ENCODE data around the gene U2AF1L4.
"Not testable (repeated sequence)": the region's sequence is repeated elsewhere in the genome, so short reads cannot be mapped to it uniquely, and the experiment has no call there.

U2AF1L4 gene

DNA sequence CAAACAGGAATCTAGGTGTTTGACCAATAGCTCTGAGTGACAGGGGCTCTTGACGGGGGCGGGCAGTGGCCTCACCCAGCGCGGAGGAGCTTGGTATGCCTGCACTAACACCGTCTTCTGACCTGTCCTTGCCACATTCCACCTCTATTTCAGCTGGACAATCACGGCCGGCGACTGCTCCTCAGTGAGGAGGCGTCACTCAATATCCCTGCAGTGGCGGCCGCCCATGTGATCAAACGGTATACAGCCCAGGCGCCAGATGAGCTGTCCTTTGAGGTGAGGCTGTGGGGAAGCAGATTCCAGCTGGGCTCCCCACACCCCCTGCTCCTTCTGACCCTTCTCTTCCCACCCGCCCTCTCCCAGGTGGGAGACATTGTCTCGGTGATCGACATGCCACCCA is 34.8 kb upstream of the U2AF1L4 start:
- DNase-seq, result no peak

DNA sequence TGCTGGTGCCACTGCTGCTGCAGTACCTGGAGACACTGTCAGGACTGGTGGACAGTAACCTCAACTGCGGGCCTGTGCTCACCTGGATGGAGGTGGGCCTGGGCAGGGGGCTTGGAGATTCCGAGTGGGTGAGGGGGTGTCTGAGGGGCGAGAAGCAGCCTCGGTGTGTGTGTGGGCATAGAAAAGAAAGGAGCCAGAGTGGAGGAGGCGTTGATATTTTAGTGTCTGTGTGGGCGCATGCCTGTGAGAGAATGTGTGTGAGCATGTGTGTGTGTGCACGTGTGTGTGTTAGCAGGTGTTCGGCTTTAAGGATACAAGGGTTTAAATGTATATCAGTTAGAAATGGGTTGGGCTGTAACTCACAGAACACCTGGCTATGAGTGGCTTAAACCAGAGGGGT is 33.8 kb upstream of the U2AF1L4 start:
- DNase-seq, result no peak

DNA sequence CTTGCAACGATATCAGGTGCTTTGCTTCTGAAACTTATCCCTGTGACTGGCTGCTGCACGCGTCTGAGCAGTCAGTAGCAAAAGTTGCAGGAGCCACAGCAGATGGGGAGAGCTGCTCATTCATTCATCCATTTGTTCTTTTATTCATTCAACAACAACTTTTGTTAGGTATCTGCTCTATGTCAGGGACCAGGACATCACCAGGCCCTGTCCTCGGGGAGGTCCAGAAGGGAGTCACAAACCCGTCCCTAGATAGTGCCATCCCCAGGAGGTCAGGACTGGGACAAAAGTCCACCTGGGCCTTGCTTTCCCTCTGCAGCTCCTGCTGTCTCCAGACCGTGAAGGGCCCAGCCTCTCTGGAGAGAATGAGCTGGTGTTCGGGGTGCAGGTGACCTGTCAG is 32.7 kb upstream of the U2AF1L4 start:
- DNase-seq, result no peak

DNA sequence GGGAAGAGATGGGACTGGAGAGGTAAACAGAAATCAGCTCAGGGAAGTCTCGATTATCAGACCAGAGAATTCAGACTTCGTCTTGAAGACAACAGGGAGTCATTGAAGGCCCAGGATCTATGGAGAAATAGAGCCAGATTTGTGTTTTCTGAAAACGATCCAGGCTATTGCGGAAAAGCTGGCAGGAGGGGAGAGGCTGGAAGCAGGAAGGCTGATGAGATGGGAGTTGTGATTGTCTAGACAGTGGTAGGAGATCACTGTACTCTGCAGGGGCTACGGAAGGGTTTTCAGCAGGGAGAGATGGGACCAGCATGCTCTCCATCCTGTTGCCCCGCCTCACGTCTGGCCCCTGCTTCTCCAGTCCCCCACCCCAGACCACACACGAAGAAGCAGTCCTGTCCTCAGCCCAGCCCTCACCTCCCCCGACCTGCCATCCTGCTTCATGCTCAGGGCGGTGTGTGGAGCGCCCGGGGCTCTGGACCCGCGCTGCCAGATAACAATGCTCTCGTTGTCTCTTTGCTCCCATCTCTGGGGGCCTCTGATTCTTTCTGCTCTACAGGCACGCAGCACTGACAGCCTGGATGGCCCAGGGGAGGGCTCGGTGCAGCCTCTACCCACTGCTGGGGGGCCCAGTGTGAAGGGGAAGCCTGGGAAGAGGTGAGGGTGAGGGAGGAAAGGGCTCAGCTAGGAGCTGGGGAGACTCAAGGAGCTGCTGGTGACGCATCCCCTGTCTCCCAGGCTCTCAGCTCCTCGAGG is 32.0 kb upstream of the U2AF1L4 start:
- no peak for DNase-seq

DNA sequence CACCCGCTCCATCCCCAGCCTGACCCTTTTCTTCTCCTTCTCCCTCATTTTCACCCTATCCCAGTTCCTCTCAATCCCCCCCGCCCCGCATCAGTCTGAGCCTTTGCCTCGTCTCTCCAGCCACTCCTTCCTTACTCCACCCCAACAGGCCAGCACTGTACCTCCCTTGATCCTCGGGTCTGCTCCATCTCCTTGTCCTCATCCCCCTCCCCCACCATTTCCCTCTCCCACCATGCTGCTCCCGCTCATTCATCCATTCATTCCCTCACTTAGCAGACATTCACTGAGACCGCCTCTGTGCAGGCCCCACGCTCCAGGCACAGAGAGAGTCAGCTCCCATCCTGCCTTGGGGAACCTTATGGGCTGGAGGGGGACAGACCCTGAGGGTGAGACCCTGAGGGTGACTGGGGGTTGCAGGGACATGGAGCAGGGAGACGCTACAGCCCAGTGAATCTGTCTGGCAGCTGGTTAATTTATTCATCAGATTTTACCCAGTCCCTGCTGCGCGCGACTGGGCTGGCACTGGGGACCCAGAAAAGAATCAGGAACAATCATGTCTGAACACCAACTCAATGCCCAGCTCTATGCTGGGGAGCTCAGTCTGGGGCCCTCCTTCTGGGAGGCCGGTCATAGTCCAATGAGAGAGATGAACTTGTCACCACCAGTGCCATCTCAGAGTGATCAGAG is 31.0 kb upstream of the U2AF1L4 start:
- DNase-seq, result no peak

DNA sequence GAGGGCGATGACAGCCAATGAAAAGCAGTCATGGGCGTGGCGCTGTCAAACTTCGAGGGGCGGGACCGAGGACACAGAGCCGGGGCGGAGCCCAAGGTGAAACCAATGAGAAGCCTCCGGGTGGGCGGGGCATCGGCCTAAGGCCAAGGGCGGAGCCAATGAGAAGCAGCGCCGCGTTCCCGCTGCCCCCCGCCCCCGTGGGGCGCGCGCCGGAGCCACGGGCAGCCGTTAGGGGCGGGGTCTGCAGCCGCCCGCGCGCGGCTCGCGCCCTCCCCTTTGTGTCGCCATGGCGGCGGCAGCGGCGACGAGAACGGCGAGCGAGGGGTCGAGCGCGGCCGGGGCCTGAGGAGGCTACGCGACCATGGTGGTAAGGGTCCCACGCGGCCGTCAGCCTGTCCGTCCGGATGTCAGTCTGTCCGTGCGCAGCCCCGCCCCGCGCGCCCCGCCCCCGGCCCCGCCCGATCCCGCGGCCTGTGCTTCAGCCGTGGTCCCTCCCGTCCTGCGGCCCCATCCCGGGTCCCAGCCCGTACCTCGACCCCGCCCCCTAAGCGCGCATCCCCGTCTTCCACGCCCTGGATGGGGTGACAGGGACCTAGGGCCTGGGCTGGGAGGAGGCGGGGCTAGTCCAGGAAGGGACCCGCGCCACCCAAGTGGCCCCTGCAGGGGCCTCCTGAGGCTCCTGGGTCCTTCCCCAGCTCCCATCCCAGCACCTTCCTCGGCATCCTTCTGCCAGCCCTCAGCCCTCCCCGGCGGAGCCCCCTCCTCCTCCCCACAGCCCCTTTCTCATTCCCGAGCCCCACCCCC is 30.3 kb upstream of the U2AF1L4 start, which contains the start of gene ARHGAP33:
Gene ARHGAP33, plus strand, starts transcription at position 267 of the 804 bp plus-strand sequence. Its CDS starts 95 bp downstream, at position 362.
- DNase-seq, result peak; percentile 85

DNA sequence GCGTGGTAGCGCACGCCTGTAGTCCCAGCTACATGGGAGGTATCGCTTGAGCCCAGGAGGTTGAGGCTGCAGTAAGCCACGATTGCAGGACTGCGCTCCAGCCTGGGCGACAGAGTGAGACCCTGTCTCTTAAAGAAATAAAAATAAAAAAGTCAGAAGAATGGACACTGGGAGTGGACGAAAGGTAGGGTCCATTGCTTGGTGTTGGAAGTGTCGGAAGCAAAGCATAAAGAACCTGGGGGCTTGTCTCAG is 29.8 kb upstream of the U2AF1L4 start:
- DNase-seq, result no peak

DNA sequence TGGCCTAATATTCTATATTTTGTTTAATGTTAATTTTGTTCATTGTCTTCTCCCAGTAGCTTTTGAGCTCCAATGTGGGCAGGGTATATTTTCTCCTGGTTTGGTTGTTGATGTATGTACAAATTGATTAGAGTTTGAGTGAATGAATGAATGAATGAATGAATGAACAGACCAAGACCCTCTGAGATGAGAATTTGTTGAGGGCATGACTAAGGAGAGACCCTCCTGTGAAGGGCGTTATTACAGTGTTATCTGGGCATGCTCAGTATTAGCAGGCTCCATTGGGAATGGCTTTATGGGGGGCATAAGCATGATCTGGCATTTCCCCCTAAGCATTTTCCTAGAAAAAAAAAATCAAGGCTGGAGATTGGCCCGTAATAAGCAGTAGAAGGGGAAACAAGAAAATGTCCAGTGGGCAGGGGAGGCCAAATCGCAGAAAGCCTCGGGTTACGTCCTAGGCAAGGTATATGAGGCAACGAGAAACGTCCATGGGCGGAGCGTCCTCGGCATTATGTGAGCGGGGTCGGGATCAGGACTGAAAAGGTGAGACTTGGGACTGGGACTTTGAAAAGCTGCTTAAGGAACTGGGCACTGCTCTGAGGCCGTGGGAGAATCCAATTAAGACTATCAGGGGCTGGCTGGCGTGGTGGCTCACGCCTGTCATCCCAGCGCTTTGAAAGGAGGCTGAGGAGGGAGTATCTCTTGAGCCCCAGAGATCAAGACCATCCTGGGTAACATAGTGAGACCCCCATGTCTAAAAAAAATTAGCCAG is 29.2 kb upstream of the U2AF1L4 start:
- no peak for DNase-seq

DNA sequence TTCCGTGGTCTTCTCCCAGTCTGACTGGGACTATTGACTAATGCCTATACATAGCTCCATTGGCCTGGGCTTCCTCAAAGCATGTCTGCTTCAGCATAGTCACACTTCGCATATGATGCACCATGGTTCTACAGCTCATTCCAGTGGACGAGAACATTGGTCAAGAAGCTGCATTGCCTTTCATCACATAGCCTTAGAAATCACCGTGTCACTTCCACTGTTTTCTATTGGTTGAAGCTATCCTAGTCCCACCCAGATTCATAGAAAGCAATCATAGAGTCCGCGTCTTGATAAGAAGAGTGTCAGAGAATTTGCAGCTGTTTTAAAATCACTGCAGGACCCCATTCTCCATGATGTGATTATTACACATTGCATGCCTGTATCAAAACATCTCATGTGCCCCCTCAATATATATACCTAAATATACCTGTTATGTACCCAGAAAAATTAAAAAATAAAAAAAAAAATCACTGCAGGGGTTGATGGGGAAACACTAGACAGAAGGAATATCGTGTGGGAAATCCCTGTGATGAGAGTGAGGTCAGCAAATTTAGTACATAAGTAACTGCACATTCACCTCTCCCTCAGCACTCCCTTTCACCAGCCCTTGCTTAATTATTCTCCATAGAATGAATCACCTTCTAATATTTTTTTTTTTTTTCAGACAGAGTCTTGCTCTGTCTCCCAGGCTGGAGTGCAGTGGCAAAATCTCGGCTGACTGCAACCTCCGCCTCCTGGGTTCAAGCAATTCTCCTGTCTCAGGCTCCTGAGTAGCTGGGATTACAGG is 28.0 kb upstream of the U2AF1L4 start:
- DNase-seq, result no peak

DNA sequence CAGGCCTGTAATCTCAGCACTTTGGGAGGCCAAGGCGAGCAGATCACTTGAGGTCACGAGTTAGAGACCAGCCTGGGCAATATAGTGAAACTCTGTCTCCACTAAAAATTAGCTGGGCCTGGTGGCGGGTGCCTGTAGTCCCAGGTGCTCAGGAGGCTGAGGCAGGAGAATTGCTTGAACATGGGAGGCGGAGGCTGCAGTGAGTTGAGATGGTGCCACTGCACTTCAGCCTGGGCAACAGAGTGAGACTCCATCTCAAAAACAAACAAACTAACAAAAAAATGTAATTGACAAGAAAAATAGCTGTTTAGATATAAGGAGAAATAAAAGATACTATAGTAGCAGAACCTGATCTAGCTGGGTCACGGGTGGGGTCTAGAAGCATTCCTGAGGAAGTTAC is 27.1 kb upstream of the U2AF1L4 start:
- DNase-seq, result not testable (repeated sequence)

DNA sequence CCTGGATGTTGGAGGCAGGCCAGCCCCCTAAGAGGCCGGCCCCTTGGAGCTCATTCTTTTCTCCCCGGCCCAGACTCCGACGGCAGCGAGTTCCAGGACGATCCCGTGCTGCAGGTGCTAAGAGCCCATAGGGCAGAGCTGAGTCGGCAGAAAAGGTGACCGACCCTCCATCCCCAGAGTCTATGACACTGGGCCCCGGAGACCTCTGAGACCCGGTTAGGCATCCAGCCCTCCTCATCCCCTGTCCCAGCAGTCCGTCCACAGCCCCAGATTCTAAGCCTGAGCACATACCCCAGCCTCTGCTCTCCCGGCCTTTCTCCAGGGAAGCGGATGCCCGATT is 22.8 kb upstream of the U2AF1L4 start:
- DNase-seq, result no peak

DNA sequence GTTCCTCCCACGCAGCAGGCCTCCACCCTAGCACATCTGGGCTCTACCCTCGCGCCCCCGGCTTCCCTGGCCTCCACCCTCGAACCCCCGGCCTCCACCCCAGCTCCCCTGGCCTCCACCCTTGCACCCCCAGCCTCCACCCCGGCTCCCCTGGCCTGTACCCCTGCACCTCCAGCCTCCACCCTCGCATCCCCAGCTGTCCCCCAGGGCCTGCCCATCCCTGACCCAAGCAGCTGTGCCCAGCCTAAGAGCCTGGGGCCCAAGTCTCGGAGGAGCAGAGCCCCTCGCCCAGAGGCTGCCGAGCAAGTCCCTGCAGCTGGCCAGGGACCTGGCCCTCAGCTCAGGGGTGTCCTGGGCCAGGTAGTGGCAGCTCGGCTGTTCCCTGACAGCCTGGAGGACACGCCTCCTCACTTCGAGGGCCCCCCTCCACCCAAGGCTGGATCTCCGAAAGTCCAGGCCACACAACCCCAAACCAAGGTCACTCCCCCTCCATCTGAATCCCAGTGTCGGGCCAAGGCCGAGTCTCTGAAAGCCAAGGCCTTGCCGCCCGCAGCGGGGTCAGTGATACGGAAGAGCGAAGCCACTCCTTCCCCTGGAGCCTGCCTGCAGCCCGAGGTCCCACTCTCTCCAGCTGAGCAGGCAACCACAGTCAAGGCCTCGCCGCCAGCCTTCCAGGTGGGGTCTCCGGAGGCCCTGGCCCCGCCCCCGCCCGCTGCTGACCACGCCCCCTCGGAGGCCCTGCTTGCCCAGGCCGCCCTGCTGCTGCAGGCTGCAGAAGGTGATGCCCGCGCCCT is 22.3 kb upstream of the U2AF1L4 start:
- no peak for DNase-seq

DNA sequence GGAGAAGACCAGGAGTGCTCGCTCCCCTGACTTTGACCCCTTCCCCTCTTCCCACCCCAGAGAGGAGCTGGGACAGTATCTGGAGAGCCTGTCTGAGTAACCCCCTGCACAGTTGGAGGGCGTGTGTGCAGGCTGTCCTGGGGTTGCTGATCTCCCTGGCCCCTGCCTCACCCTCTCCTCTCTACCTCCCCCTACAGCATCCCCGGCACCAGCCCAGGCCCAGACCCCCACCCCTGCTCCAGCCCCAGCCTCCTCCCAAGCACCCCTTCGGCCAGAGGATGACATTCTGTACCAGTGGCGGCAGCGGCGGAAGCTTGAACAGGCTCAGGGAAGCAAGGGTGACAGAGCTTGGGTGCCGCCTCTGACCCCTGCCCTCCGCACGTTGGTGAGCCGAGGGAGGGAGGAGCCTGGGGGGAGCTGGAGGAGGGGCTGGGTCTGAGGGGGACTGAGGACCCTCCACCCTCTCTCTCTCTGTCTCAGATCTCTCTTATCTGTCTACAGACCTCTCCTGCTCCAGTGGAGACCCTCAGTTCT is 21.4 kb upstream of the U2AF1L4 start:
- no peak for DNase-seq

DNA sequence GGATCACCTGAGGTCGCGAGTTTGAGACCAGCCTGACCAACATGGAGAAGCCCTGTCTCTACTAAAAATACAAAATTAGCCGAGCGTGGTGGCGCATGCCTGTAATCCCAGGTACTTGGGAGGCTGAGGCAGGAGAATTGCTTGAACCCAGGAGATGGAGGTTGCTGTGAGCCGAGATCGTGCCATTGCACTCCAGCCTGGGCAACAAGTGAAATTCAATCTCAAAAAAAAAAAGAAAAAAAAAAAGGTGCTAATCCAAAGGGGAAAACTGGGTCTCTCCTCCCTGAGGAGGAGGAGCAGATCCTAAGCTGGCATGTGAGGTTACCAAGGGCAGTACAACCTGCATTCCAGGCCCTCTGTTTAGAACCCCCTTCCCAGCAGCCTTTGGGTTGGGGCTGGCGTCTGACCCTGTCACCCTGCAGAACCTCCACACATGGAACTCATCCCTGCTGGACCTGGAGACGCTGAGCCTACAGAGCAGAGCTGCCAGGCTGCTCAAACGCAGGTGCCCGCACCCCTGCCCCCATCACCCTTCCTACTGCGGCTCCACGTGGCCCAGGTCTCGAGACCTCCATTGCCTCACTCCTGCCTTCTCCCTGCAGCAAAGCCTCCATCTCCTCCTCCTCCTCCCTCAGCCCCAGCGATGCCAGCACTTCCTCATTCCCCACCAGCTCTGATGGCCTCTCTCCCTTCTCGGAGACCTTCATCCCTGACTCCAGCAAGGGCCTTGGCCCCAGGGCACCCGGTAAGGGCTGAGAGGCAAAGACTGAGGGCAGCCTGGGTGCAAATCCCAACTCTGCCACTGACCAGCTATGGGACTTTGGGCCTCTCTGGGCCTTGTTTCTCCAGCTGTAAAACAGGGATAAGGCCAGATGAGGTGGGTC is 19.5 kb upstream of the U2AF1L4 start:
- no peak for DNase-seq

DNA sequence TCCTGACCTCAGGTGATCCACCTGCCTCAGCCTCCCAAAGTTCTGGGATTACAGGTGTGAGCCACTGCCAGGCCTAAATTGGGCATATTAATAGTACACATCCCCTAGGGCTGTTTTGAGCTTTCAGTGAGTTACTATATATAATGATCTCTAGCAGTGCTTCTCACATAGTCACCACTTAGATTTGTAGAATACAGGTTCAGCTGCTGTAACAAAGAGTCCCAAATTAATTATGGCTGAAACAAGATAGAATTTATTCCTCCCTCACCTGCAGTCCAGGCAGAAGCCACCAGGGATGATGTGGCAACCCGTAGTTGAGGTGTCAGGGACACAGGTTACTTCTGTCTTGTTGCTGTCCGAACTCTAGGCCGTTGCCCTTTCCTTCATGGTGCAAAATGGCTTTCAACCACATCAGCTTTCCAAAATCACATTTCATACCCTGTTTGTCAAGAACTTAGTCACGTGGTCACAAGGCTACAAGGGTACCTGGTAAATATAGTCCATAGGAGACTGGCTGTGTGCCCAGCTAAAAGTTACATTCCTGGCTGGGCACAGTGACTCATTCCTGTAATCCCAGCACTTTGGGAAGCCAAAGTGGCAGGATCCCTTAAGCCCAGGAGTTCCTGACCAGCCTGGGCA is 15.6 kb upstream of the U2AF1L4 start:
- DNase-seq, result no peak

DNA sequence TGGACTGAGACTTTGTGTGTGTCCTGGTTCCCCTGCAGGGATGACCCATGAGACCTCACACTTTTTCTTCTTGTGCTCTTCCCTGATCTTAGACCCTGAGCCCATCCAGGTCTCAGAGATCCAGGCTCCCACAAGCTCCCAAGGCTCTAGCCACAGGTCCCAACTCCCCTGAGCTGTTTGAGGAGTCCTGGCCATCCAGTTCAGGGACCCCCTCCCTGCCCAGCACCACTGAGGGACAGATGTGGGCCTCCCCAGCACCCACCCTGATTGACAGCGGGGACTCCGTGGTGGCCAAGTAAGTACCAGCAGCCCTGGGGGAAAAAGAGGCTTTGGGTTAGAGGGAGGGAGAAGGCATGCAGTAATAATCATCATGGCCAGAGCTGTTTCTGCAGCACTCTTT is 14.5 kb upstream of the U2AF1L4 start:
- no peak for DNase-seq

DNA sequence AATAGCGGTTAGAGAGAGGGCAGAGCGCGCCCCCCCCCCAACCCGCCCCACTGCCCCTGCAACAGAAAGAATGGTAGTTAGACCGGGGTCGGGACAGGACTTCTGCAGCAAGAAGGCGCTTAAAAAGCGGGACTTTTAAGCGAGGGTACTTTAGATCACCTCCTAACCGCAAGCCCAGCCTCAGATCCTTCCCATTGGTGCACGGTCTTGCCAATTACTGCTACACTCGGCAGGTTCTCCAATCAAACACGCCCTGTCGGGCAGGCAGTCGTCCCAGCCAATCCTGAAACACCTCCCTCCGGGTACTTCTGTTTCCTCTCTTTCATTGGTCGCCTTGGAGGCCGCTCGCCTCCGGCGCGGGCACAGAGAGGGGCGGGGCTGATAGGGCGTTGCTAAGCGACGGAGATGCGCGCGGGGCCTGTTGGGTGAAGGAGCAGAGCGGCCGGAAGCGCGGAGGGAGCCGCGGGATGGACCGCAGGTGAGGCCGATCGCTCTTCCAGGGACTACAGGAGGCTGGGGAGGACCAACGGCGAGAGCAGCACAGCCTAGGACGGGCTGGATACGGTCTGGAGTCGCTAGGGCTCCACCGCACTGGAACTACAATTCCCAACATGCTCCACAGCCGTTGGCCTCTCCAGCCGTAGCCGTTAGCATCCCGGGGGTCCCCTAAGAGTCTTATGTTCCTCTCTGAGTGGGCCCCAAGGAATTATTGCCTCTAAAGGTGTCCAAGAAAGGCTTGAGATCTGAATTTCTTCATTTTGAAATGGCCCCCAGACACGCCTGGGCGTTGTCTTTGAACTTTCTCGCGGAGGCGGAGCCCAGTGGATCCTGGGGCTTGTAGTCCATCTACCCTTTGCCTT is 12.8 kb upstream of the U2AF1L4 start, which contains the start of gene PROSER3:
Gene PROSER3, plus strand, starts transcription at position 428 of the 860 bp plus-strand sequence. Its CDS starts 40 bp downstream, at position 468.
- DNase-seq, result peak; percentile 96

DNA sequence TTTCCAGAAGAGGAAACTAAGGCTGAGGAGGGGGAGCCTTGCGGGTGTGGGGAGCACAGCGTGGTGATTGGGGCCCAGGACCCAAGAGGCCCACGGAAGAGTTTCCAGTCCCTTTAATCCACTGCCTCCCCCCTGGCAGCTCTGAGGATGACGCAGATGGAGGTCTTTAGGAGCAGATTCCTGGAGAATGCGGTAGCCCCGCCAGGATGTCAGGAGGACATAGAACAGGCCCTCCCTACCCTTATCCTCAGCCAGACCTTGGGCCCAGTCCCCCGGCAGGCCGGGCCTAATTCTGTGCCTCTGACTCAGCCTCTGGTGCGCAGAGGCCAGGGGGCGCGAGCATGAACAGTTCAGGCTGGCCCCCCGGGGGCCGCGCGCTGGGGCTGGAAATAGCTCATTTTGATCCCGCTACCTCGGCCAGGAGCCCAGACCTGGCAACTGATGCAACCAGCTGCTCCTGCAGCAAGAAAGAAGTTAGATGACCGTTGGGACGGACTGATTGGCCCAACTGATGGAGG is 12.1 kb upstream of the U2AF1L4 start:
- no peak for DNase-seq

All from NCI-H524 treated with DMSO at 0.1 percent for 48 hours (cell line).